ENCODE measurements around the gene SNAP23.

Gene SNAP23

DNA sequence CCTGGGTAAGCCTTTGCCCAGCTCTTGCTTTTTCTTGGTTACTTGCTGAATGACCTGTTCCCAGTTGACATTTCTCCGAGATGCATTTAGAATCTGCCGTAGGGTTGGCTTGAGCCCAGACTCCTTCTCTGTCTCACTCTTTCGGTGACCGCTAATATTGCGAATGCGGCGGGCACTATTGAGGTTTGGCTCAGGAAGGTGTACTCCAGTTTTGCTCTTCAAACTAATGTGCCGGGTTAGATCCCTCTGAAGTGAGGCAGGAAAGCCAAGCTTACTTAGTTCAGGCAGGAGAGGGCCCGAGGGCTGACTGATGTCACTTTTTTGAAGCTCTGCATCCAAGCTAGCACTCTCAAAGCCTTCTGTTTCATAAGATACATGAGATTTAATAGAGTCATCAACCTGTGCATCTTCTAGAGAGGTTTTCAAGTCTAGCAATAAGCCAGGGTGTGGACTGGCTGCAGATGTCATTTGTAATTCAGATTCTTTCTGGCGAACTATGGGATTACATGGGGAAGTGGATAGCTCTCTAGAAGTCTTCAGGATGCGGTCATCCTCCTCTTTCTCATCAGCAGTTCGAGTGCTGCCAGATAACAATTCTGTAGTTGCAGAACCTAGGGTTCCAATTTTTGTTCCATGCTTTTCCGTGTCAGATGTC is 45.5 kb upstream of the SNAP23 start:
- no peaks in the 10 kb centered on the region for H3K79me2 ChIP-seq (ENCODE audit: insufficient read depth, low read length)
- ATAC-seq (ENCODE audit: insufficient read depth, low read depth) (no peak), DNase-seq (no peak)
- TF ChIP-seq, protein P1, sequence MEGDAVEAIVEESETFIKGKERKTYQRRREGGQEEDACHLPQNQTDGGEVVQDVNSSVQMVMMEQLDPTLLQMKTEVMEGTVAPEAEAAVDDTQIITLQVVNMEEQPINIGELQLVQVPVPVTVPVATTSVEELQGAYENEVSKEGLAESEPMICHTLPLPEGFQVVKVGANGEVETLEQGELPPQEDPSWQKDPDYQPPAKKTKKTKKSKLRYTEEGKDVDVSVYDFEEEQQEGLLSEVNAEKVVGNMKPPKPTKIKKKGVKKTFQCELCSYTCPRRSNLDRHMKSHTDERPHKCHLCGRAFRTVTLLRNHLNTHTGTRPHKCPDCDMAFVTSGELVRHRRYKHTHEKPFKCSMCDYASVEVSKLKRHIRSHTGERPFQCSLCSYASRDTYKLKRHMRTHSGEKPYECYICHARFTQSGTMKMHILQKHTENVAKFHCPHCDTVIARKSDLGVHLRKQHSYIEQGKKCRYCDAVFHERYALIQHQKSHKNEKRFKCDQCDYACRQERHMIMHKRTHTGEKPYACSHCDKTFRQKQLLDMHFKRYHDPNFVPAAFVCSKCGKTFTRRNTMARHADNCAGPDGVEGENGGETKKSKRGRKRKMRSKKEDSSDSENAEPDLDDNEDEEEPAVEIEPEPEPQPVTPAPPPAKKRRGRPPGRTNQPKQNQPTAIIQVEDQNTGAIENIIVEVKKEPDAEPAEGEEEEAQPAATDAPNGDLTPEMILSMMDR (IDR thresholded peaks at IDR 0.05; ENCODE audit: borderline replicate concordance, extremely low read depth, low read length, poor library complexity, severe bottlenecking): no peak
- TF ChIP-seq EZH2 (IDR thresholded peaks at IDR 0.05; ENCODE audit: borderline replicate concordance, low read depth, low read length, severe bottlenecking): no peak
- H3K36me3 ChIP-seq (ENCODE audit: insufficient read depth, low read length): peaks cover 41% of the 10 kb centered on the region
- H3K9me3 ChIP-seq (ENCODE audit: insufficient read depth, low read length, severe bottlenecking): no peaks in the 10 kb centered on the region
- H3K27ac ChIP-seq (ENCODE audit: low read length): no peak overlapping the region
- H2AFZ ChIP-seq (ENCODE audit: low read depth, low read length): no peak overlapping the region
- H3K27me3 ChIP-seq (ENCODE audit: insufficient read depth, low read length, poor library complexity): no peaks in the 10 kb centered on the region
- no peaks in the 10 kb centered on the region for H3K4me1 ChIP-seq (ENCODE audit: insufficient read depth, low read length)
- H3K4me3 ChIP-seq (ENCODE audit: low read depth in 1 of 2, low read length in 2 of 2): no peak overlapping the region
- no peaks in the 10 kb centered on the region for H4K20me1 ChIP-seq (ENCODE audit: insufficient read depth, low read length)
- H3K4me2 ChIP-seq (ENCODE audit: insufficient read depth, low read length): no peak overlapping the region
- H3K9ac ChIP-seq (ENCODE audit: low read depth, low read length): no peak overlapping the region

DNA sequence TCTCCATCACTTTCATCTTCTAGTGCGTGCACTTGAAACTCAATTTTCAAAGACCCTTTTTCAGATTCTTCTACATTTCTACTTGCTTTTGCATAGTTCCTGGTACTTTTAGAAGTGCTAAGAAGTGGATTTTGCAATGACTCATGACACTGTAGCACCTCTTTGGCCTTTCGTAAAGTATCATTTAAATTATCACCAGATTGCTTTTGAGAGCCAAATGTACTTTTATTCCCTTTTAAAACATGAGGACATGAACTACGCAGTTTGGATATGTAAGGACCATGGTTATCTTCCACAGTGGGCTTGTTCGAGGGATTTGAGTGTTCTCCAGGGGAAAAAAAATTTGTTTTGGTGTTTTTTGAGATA is 45.0 kb upstream of the SNAP23 start:
- Histone ChIP-seq H3K9ac (ENCODE audit: low read depth, low read length) (no peak overlapping the region), H3K79me2 (ENCODE audit: insufficient read depth, low read length) (no peaks in the 10 kb centered on the region), H3K9me3 (ENCODE audit: insufficient read depth, low read length, severe bottlenecking) (no peaks in the 10 kb centered on the region), H3K4me2 (ENCODE audit: insufficient read depth, low read length) (no peak overlapping the region), H3K4me3 (ENCODE audit: low read depth in 1 of 2, low read length in 2 of 2) (no peak overlapping the region), H3K27me3 (ENCODE audit: insufficient read depth, low read length, poor library complexity) (no peaks in the 10 kb centered on the region), H3K4me1 (ENCODE audit: insufficient read depth, low read length) (no peaks in the 10 kb centered on the region), H3K36me3 (ENCODE audit: insufficient read depth, low read length) (peaks cover 36% of the 10 kb centered on the region), H3K27ac (ENCODE audit: low read length) (no peak overlapping the region), H2AFZ (ENCODE audit: low read depth, low read length) (no peak overlapping the region), H4K20me1 (ENCODE audit: insufficient read depth, low read length) (no peaks in the 10 kb centered on the region)
- TF ChIP-seq, protein P1 (IDR thresholded peaks at IDR 0.05; ENCODE audit: borderline replicate concordance, extremely low read depth, low read length, poor library complexity, severe bottlenecking): no peak
- TF ChIP-seq EZH2 (IDR thresholded peaks at IDR 0.05; ENCODE audit: borderline replicate concordance, low read depth, low read length, severe bottlenecking): no peak
- no peak for DNase-seq
- ATAC-seq (ENCODE audit: insufficient read depth, low read depth): no peak

DNA sequence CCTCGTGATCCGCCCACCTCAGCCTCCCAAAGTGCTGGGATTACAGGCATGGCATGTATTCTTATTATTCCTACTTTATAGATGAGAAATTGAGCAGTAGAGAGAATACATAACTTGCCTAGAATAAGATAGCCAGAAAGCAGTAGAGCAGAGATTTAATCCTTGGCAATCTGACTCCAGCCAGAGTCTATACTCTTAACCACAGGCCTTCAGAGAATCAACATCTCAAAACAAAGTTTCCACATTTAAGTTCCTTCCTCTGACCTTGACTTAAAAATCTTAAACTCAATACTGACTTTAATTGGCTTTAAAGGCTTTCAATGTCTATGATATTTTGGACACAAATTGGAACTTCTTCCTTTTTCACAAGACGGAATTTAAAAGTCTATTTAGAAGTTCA is 41.6 kb upstream of the SNAP23 start:
- no peak overlapping the region for H3K9ac ChIP-seq (ENCODE audit: low read depth, low read length)
- H3K4me1 ChIP-seq (ENCODE audit: insufficient read depth, low read length): no peaks in the 10 kb centered on the region
- no peaks in the 10 kb centered on the region for H3K27me3 ChIP-seq (ENCODE audit: insufficient read depth, low read length, poor library complexity)
- peaks cover 14% of the 10 kb centered on the region for H3K36me3 ChIP-seq (ENCODE audit: insufficient read depth, low read length)
- H3K4me3 ChIP-seq (ENCODE audit: low read depth in 1 of 2, low read length in 2 of 2): no peak overlapping the region
- no peak overlapping the region for H3K27ac ChIP-seq (ENCODE audit: low read length)
- no peak overlapping the region for H3K4me2 ChIP-seq (ENCODE audit: insufficient read depth, low read length)
- TF ChIP-seq, protein P1 (IDR thresholded peaks at IDR 0.05; ENCODE audit: borderline replicate concordance, extremely low read depth, low read length, poor library complexity, severe bottlenecking): no peak
- TF ChIP-seq EZH2 (IDR thresholded peaks at IDR 0.05; ENCODE audit: borderline replicate concordance, low read depth, low read length, severe bottlenecking): no peak
- H2AFZ ChIP-seq (ENCODE audit: low read depth, low read length): no peak overlapping the region
- H3K79me2 ChIP-seq (ENCODE audit: insufficient read depth, low read length): no peaks in the 10 kb centered on the region
- no peaks in the 10 kb centered on the region for H3K9me3 ChIP-seq (ENCODE audit: insufficient read depth, low read length, severe bottlenecking)
- ATAC-seq (ENCODE audit: insufficient read depth, low read depth) (no peak), DNase-seq (no peak)
- H4K20me1 ChIP-seq (ENCODE audit: insufficient read depth, low read length): no peaks in the 10 kb centered on the region

Data from DND-41 (cell line).